AG10803 (cell line): ENCODE data around the gene JTB.
"Not testable (repeated sequence)": the region's sequence is repeated elsewhere in the genome, so short reads cannot be mapped to it uniquely, and the experiment has no call there.

Experiments
- DNase-seq: peaks from one replicate; pipeline ENCODE4 v3.0.0; 2010; ENCODE audit warnings: low read depth
- H3K4me3 ChIP-seq: 2 replicates; pipeline ENCODE4 v1.5.1; 2011; ENCODE audit warnings: mild to moderate bottlenecking, low read length, control low read depth
- CTCF ChIP-seq: conservative IDR thresholded peaks from 2 replicates; pipeline ENCODE4 v1.5.1; 2011; ENCODE audit warnings: mild to moderate bottlenecking, low read length, control low read depth, inconsistent platforms

The JTB gene

GRCh38 chr1:153985941-153986761, 8.7 kb upstream of the JTB start, which contains the start of gene RAB13:
Gene RAB13, minus strand, starts transcription at chr1:153986339. Its CDS starts 103 bp downstream, at chr1:153986236.
- TF ChIP-seq CTCF = no peak
- peak within 1 kb of the TSS; percentile 94 for H3K4me3 ChIP-seq
- peak; percentile 85 for DNase-seq

- DNase-seq = peak; percentile 70
- H3K4me3 ChIP-seq = peak overlapping the region; percentile 94
- no peak for TF ChIP-seq CTCF
Measured at GRCh38 chr1:153985341-153985912, 8.0 kb upstream of the JTB start.

DNA sequence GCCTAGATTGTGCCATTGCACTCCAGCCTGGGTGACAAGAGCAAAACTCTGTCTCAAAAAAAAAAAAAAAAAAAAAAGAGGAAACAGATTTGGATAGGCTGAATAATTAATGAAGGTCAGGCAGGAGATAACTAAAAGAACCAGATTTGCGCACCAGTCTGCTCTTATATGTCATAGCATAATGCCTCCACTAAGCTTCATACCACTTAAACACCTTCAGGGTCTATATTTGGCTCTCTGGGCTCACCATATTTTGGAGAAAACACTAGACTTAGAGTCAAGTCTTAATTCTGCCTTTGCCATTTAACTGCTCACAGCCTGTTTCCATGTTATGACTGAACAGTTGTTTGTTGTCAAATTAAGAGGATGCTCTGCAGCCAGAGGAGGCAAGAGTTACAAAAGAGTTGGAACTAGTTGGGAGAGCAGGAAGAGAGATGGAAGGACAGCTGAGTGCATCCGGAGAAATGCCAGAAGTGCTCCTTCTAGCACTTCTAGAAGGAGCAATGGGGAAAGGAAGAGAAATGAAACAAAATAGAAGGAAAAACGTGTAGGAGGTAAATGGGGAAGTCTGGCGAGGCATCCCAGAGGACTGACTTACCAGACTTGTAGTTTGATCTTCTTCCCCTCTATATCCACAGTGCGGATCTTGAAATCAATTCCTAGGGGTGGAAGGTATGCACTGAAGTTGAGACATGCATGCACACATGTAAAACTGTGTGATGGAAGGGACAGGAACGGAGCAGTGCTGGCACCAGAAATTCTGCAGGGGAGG, 6.8 kb upstream of the JTB start:
- DNase-seq = no peak
- peak overlapping the region; percentile 94 for H3K4me3 ChIP-seq
- TF ChIP-seq CTCF = no peak

DNA sequence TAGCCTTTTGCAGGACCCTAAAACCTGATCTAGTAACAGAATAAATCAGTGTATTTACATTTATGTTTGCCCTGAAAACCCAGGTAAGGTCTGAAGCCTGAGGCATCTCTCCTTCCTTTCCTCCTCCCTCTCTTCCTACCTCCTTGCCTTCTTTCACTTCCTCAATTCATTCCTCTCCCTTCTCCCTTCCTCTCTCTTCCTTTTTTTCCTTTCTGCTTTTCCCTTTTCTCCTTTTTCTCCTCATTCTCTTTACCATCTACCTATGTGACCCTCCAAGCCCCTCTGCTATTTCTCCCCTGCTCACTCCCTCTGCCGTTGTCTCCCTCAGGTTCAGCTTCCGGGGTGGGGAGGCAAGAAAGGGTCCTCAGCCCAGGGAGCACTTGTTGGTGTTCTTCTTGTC, 4.3 kb upstream of the JTB start:
- H3K4me3 ChIP-seq, DNase-seq: not testable (repeated sequence)

GRCh38 chr1:153979091-153979490, 1.6 kb upstream of the JTB start:
- not testable (repeated sequence) for DNase-seq, H3K4me3 ChIP-seq

DNA sequence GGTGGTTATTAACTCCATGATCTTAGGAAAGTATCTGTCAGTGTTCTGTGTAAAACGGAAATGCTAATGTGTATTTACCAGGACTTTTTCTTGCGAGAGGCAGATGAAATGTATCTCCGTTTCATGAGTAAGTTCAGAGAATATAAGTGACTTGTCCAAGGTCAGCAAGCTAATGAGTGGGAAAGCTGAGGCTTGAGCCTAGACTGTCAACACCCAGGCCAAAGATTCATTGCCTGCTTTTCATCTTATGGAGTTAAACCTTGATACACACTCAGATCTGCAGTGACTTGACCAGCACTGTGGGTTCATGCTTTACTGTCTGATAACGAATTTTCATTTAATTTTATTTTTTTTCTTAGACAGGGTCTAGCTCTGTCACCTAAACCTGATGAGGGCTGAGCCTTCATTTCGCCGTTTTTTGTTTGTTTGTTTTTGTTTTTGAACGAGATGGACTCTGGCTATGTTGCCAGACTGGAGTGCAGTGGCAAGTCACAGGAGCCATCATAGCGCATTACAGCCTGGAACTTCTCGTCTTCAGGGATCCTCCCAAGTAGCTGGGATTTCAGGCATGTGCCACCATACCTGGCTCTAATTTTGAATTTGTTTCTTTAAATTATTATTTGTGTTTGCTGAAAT, 918 bp upstream of the JTB start:
- H3K4me3 ChIP-seq = peak overlapping the region; percentile 99
- no peak for DNase-seq
- no peak for TF ChIP-seq CTCF

DNA sequence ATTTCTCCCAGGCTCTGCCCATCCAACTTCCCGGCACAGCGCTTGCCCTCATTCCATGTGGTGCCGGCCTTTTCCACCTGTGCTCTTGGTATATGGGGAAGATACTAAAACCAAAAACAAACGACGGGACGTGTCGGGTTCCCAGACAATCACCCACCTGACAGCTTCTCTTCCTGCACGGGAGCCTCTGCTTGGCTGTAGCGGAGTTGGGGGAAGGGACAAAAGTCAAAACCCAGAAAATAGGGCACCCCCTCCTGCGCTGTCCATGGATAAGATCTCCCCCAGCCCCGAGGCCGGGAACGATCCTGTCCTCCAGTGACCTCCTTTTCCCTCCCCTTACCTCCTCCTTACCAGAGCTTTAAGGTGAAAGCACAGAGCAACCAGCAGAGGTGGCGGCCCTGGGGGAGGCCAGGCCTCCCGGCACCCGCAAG, 640 bp downstream of the JTB start:
- no peak for DNase-seq
- TF ChIP-seq CTCF = no peak
- H3K4me3 ChIP-seq = peak overlapping the region; percentile 99
